ENCODE data around the gene POLR2H.

DNA sequence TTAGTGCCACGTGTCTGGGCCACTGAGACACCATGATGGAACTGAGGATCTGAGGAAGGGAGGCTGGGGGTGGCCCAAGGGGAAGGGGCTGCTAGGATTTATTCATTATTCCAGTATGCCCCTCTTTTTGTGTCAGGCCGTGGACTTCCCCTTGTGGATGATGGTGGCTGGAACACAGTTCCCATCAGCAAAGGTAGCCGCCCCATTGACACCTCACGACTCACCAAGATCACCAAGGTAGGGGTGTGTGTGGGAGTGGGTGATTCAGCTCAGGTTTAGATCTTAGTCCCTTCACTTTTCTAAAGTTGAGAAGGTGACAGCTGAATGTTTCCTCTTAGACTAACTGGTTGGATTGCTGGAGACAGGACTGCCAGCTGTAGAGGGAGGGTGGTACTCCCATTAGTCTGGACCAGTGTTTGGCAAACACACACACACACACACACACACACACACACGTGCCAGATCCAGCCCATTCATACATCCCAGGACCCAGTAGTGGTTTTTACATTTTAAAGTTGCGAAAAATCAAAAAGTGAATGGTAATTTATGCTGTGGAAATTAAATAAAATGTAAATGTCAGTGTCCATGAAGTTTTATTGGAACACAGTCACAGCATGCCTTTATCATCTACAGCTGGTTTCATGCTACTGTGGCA, 35.7 kb upstream of the POLR2H start:
- TF ChIP-seq CTCF (IDR thresholded peaks at IDR 0.05) (no peak), POLR2AphosphoS5 (IDR thresholded peaks at IDR 0.05) (no peak), POLR2A (IDR thresholded peaks at IDR 0.05) (no peak), EP300 (IDR thresholded peaks at IDR 0.05) (no peak)
